Duodenal mucosa (tissue), 2 donors: Measurements from ENCODE around the gene SRPK2.
"Not testable (repeated sequence)": the region's sequence is repeated elsewhere in the genome, so short reads cannot be mapped to it uniquely, and the experiment has no call there.

Source experiments
- H3K27ac ChIP-seq: one replicate; pipeline ENCODE4 v1.7.0; 2013; ENCODE audit warnings: low read depth, low read length
- H3K27me3 ChIP-seq, 2 donors: one replicate each; pipeline ENCODE4 v1.7.0; 2013; ENCODE audit warnings: low read length in 2 of 2, control low read depth in 1 of 2; ENCODE audit not compliant: insufficient read depth in 2 of 2, control insufficient read depth in 1 of 2
- H3K36me3 ChIP-seq, 2 donors: one replicate each; pipeline ENCODE4 v1.7.0; 2013; ENCODE audit warnings: low read length in 2 of 2, control low read depth in 1 of 2; ENCODE audit not compliant: insufficient read depth in 2 of 2, control insufficient read depth in 1 of 2
- H3K4me1 ChIP-seq, 2 donors: one replicate each; pipeline ENCODE4 v1.7.0; 2013; ENCODE audit warnings: low read length in 2 of 2, control low read depth in 1 of 2; ENCODE audit not compliant: insufficient read depth in 2 of 2, control insufficient read depth in 1 of 2
- H3K4me3 ChIP-seq, 2 donors: one replicate each; pipeline ENCODE4 v1.7.0; 2013; ENCODE audit warnings: low read length in 2 of 2, low read depth in 1 of 2
- H3K9ac ChIP-seq, 2 donors: one replicate each; pipeline ENCODE4 v1.7.0; 2013; ENCODE audit warnings: low read length in 2 of 2, low read depth in 1 of 2
- H3K9me3 ChIP-seq, 2 donors: one replicate each; pipeline ENCODE4 v1.7.0; 2013; ENCODE audit warnings: low read length in 2 of 2, control low read depth in 1 of 2; ENCODE audit not compliant: control insufficient read depth in 1 of 2

SRPK2 gene

DNA sequence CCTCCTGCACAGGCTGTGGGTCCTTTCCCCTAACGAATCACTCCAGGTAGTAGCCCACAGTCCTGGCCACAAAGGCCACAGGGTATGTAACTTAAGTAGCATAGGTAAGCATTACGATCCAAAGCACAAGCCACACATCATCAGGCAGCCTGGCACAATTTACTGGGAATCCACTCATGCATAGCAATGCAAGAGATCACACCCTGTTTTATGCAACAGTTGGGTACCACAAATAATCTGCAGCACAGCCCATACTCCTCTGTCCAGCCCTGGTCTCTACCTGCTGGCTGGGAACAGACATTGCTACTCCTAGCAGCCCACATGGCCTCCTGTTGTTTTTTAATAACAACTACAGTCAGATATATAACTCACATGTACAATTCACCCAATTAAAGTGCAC, 34.3 kb downstream of the SRPK2 start:
- no peaks in the 10 kb centered on the region for H3K36me3 ChIP-seq
- no peak overlapping the region for H3K9ac ChIP-seq
- H3K27me3 ChIP-seq, result no peaks in the 10 kb centered on the region
- H3K9me3 ChIP-seq, result no peaks in the 10 kb centered on the region
- H3K4me1 ChIP-seq, result peaks cover 29 to 33% of the 10 kb centered on the region in 2 donors
- H3K4me3 ChIP-seq, result no peak overlapping the region
- no peak overlapping the region for H3K27ac ChIP-seq

DNA sequence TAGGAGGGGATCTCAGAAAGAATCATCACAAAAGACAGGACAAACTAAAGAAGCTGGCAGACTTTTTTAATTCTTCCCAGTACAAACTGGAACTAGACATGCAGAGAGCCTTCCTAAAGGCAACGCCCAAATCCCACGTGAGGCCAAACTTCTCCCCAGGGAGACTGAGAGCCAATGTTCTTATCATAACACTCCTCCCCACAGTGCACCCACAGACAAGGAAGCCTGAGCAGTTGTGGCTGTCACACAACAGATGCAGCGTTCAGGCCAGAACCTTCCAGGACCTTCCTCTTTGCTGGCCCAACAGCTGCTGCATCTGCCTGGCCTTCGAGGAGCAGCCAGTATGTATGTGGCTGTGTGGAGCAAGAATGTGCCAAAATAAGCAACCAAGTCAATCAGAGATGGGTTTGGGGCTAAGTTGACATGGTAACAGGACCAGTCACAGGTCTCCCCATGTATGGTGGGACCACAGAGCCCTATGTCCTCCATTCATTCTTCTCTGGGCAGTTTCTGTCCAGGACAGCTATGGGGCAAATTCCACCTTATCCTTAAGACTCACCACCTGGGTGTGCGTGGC, 34.9 kb downstream of the SRPK2 start:
- no peaks in the 10 kb centered on the region for H3K9me3 ChIP-seq
- peak overlapping the region in 1 of 2 donors; percentile 23 for H3K4me3 ChIP-seq
- H3K36me3 ChIP-seq, result no peaks in the 10 kb centered on the region
- H3K27ac ChIP-seq, result no peak overlapping the region
- H3K4me1 ChIP-seq, result peaks cover 29 to 33% of the 10 kb centered on the region in 2 donors
- peak overlapping the region in 1 of 2 donors; percentile 9 for H3K9ac ChIP-seq
- H3K27me3 ChIP-seq, result no peaks in the 10 kb centered on the region

DNA sequence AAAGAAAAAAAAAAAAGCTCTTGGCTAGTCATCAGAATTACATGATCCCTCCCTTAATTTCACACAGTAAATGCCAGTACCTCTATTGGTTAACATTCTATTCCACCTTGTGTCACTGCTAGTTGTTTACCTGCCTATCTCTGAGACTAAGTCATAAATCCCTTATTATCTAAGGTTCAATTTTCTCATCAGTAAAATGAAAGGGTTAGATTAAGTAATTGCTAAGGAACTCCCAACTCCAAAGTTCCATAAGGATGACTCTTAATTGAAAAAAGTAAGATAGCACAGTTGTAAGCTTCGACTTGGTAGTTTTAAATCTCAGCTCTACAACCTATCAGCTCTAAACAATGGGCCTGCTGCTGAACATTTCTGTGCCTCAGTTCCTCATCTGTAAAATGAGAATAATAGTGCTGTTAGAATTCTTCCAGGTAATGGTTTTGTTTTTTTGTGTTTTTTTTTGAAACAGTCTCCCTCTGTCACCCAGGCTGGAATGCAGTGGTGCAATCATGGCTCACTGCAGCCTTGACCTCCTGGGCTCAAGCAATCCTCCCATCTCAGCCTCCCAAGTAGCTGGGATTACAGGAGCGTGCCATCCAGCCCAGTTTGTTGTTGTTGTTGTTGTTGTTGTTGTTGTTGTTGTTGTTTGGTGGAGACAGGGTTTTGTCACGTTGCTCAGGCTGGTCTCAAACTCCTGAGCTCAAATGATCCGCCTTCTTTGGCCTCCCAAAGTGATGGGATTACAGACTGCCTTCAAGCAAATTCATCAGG, 35.6 kb downstream of the SRPK2 start:
- no peaks in the 10 kb centered on the region for H3K27me3 ChIP-seq
- H3K27ac ChIP-seq, result no peak overlapping the region
- H3K4me3 ChIP-seq, result peak overlapping the region in 1 of 2 donors; percentile 23
- H3K9me3 ChIP-seq, result no peaks in the 10 kb centered on the region
- no peaks in the 10 kb centered on the region for H3K36me3 ChIP-seq
- H3K4me1 ChIP-seq, result peaks cover 29 to 33% of the 10 kb centered on the region in 2 donors
- H3K9ac ChIP-seq, result peak overlapping the region in 1 of 2 donors; percentile 4

DNA sequence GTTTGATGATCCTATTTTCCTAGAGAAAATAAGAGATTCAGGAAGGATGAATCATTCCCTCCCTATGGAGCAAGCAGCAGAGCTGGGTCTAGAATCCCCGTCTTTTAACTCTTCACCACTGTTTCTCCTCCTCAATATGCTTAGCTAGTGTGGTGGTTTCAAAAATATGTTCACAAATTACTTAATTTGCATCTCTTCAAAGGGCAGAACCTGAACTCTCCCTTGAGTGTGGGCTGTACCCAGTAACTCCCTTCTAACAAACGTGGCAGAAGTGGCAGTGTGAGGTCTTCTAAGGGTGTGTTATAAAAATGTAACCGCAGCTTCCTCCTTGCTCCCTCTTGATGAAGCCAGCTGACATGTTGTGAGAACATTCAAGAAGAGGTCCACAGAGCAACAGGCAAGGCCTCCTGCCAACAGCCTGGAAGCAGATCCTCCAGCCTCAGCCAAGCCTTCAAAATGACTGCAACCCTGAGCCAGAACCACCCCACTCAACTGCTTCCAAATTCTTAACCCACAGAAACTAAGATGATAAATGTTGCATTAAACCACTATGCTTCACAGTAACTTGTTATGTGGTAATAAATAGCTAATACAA, 36.6 kb downstream of the SRPK2 start:
- no peak overlapping the region for H3K4me3 ChIP-seq
- peak overlapping the region; percentile 30 for H3K27ac ChIP-seq
- no peaks in the 10 kb centered on the region for H3K36me3 ChIP-seq
- H3K9ac ChIP-seq, result peak overlapping the region in 1 of 2 donors; percentile 29
- H3K9me3 ChIP-seq, result no peaks in the 10 kb centered on the region
- H3K4me1 ChIP-seq, result peaks cover 29 to 33% of the 10 kb centered on the region in 2 donors
- H3K27me3 ChIP-seq, result no peaks in the 10 kb centered on the region

DNA sequence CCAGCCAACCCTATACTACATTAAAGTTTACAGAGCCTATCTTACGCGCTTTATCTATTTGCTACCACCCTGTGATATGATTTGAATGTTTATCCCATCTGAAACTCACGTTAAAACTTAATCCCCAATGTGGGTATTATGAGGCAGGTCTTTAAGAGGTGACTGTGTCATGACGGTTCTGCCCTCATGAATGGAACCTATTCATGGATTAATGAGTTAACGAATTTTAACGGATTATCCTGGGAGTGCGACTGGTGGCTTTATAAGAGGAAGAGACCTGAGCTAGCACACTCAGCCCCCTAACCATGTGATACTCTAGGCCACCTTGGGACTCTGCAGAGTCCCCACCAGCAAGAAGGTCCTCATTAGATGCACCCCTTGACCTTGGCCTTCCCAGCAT, 37.8 kb downstream of the SRPK2 start:
- Histone ChIP-seq H3K27ac (no peak overlapping the region), H3K4me1 (peaks cover 33 to 34% of the 10 kb centered on the region in 2 donors), H3K27me3 (no peaks in the 10 kb centered on the region)

GRCh38 chr7:105348177-105348576, 40.5 kb downstream of the SRPK2 start:
- H3K4me3 ChIP-seq, H3K9ac ChIP-seq, H3K27me3 ChIP-seq, H3K36me3 ChIP-seq, H3K9me3 ChIP-seq, H3K27ac ChIP-seq: not testable (repeated sequence)
- H3K4me1 ChIP-seq, result peaks cover 15 to 19% of the 10 kb centered on the region in 2 donors

More for the DNA sequence above, 37.8 kb downstream of the SRPK2 start:
- no peaks in the 10 kb centered on the region for H3K9me3 ChIP-seq
- no peaks in the 10 kb centered on the region for H3K36me3 ChIP-seq
- H3K9ac ChIP-seq, result no peak overlapping the region
- no peak overlapping the region for H3K4me3 ChIP-seq

DNA sequence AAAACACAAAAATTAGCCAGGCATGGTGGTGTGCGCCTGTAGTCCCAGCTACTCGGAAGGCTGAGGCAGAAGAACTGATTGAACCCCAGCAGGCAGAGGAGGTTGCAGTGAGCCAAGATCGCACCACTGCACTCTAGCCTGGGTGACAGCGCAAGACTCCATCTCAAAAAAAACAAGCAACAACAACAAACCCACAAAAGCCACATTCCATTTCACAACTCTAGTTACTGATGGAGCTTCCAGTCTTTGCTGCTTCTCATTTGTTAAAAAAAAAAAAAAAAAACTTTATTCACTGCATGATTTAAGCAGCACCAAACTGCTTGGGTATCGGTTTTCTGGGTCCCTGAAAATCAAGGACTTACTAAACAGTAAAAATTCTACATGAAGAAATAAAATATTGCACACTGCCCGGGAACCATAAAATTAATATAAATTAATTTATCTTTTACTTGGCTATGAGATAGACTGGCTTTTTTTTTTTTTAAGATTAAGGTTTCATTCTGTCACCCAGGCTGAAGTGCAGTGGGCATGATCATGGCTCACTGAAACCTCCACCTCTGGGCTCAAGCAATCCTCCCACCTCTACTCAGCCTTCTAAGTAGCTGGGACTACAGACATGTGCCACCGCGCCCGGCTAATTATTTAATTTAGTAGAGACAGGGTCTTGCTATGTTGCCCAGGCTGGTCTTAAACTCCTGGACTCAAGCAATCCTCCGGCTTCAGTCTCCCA, 42.0 kb downstream of the SRPK2 start:
- Histone ChIP-seq H3K27me3 (no peaks in the 10 kb centered on the region), H3K9me3 (no peaks in the 10 kb centered on the region), H3K36me3 (no peaks in the 10 kb centered on the region), H3K9ac (no peak overlapping the region), H3K4me1 (peaks cover 1 to 5% of the 10 kb centered on the region in 2 donors), H3K4me3 (no peak overlapping the region), H3K27ac (no peak overlapping the region)

DNA sequence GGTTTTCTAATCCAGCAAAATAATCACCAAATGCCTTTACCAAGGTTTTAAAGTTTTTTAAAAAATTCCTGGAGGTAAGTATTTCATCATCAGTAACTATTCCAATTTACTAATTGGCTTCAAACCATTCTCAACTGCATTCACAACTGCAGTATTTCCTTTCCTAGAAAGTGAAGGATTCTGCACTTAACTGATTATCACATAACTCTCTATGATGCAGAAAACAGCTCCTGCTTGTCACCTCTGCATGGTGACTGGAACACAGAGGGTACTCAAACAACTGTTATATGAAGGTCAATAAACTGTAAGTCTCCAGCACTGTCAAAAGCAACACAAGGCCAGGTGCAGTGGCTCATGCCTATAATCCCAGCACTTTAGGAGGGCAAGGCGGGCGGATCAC, 42.6 kb downstream of the SRPK2 start:
- Histone ChIP-seq H3K9ac (no peak overlapping the region), H3K4me3 (no peak overlapping the region), H3K9me3 (no peaks in the 10 kb centered on the region), H3K4me1 (peaks cover 0 to 5% of the 10 kb centered on the region in 2 donors), H3K27ac (no peak overlapping the region), H3K36me3 (no peaks in the 10 kb centered on the region), H3K27me3 (no peaks in the 10 kb centered on the region)

GRCh38 chr7:105345725-105346124, 43.0 kb downstream of the SRPK2 start:
- Histone ChIP-seq H3K4me1 (peaks cover 0 to 5% of the 10 kb centered on the region in 2 donors), H3K9me3 (no peaks in the 10 kb centered on the region)

DNA sequence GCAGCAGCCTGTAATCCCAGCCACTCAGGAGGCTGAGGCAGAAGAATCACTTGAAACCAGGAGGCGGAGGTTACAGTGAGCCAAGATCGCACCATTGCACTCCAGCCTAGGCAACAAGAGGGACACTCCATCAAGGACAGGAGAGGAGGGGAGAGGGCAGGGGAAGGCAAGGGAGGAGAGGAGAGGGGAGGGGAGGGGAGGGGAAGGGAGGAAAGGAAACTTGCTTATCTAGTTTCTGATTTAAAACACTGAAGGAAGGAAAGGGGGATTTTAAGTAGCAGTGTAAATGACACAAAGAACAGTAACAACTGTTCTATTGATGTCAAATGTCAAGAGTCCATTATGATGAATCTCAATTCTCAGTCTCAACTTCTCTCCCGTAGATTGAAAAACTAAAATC, 43.7 kb downstream of the SRPK2 start:
- Histone ChIP-seq H3K4me3 (no peak overlapping the region), H3K9ac (no peak overlapping the region), H3K27me3 (no peaks in the 10 kb centered on the region), H3K4me1 (peaks cover 0 to 5% of the 10 kb centered on the region in 2 donors), H3K27ac (no peak overlapping the region), H3K9me3 (no peaks in the 10 kb centered on the region), H3K36me3 (no peaks in the 10 kb centered on the region)

More at GRCh38 chr7:105345725-105346124, 43.0 kb downstream of the SRPK2 start:
- Histone ChIP-seq H3K27me3 (no peaks in the 10 kb centered on the region), H3K9ac (no peak overlapping the region), H3K4me3 (no peak overlapping the region), H3K36me3 (no peaks in the 10 kb centered on the region), H3K27ac (no peak overlapping the region)
